GM12878 (cell line): ENCODE data around the gene TECR. TPM values are rescaled to one million over a fixed set of nuclear protein-coding genes. Genes with fewer than 3 reads are reported as not detected.
A peak's percentile ranks its signal among the peaks of the same experiment; 100 is the strongest.

Experiments used
- BACH1 ChIP-seq: fragments of 450-650 bp; IDR thresholded peaks from 2 replicates; pipeline ENCODE4 v1.6.1; 2017; ENCODE audit warnings: mild to moderate bottlenecking, borderline replicate concordance
- CEBPB ChIP-seq, 2 experiments: fragments of 150-350 bp in 1 of 2; IDR thresholded peaks; 2 replicates each; pipeline ENCODE4 v1.6.1; 2012 to 2014; ENCODE audit warnings: low read depth in 2 of 2, low read length in 2 of 2, borderline replicate concordance in 1 of 2, inconsistent platforms in 1 of 2
- CEBPZ ChIP-seq: fragments of 150-350 bp; IDR thresholded peaks from 2 replicates; pipeline ENCODE4 v1.6.1; 2016; ENCODE audit warnings: low read depth, low read length
- CHD1 ChIP-seq: IDR thresholded peaks from 2 replicates; pipeline ENCODE4 v1.6.1; 2012; ENCODE audit warnings: low read depth, low read length, improper control_type of control experiment
- CREB1 ChIP-seq: IDR thresholded peaks from 2 replicates; pipeline ENCODE4 v1.6.1; 2012; ENCODE audit warnings: low read depth, mild to moderate bottlenecking, inconsistent platforms
- FOXM1 ChIP-seq: IDR thresholded peaks from 2 replicates; pipeline ENCODE4 v1.6.1; 2012; ENCODE audit warnings: low read depth, mild to moderate bottlenecking, inconsistent platforms, low read length, moderate library complexity
- HDGF ChIP-seq: fragments of 450-650 bp; IDR thresholded peaks from 2 replicates; pipeline ENCODE4 v1.6.1; 2016; ENCODE audit warnings: antibody characterized with exemption
- JUNB ChIP-seq: IDR thresholded peaks from 2 replicates; pipeline ENCODE4 v1.6.1; 2016; ENCODE audit warnings: antibody characterized with exemption, mild to moderate bottlenecking
- MTA3 ChIP-seq: IDR thresholded peaks from 2 replicates; pipeline ENCODE4 v1.6.1; 2012; ENCODE audit warnings: low read length, inconsistent platforms, borderline replicate concordance
- NFIC ChIP-seq: IDR thresholded peaks from 2 replicates; pipeline ENCODE4 v1.6.1; 2012; ENCODE audit warnings: low read depth, mild to moderate bottlenecking, inconsistent platforms, low read length, moderate library complexity
- NR2C2 ChIP-seq: IDR thresholded peaks from 2 replicates; pipeline ENCODE4 v1.6.1; 2011; ENCODE audit warnings: borderline replicate concordance, low read depth; ENCODE audit not compliant: control insufficient read depth, insufficient read length
- PML ChIP-seq: IDR thresholded peaks from 2 replicates; pipeline ENCODE4 v1.6.1; 2012; ENCODE audit warnings: low read length, inconsistent platforms
- POLR2AphosphoS2 ChIP-seq: IDR thresholded peaks from 2 replicates; pipeline ENCODE4 v1.6.1; 2011; ENCODE audit warnings: low read depth, mild to moderate bottlenecking, low read length, improper control_type of control experiment, moderate library complexity
- REST ChIP-seq: IDR thresholded peaks from 2 replicates; pipeline ENCODE4 v1.6.1; 2012; ENCODE audit warnings: mild to moderate bottlenecking, low read depth, low read length
- SIN3A ChIP-seq: IDR thresholded peaks from 2 replicates; pipeline ENCODE4 v1.6.1; 2012; ENCODE audit warnings: low read depth, low read length, improper control_type of control experiment
- SKIL ChIP-seq: fragments of 450-650 bp; IDR thresholded peaks from 2 replicates; pipeline ENCODE4 v1.6.1; 2017; ENCODE audit warnings: mild to moderate bottlenecking, low read depth, inconsistent platforms; ENCODE audit not compliant: poor library complexity, severe bottlenecking
- SMC3 ChIP-seq: IDR thresholded peaks from 2 replicates; pipeline ENCODE4 v1.6.1; 2011; ENCODE audit warnings: low read length, improper control_type of control experiment, borderline replicate concordance
- SP1 ChIP-seq: IDR thresholded peaks from one replicate; pipeline ENCODE4 v1.6.1; 2011; ENCODE audit warnings: low read depth, low read length
- SPI1 ChIP-seq: IDR thresholded peaks from 2 replicates; pipeline ENCODE4 v1.6.1; 2011; ENCODE audit warnings: low read depth, mild to moderate bottlenecking, low read length, moderate library complexity, borderline replicate concordance; ENCODE audit not compliant: insufficient read depth
- ZBED1 ChIP-seq: IDR thresholded peaks from 2 replicates; pipeline ENCODE4 v1.6.1; 2016; ENCODE audit warnings: borderline replicate concordance
- ZNF622 ChIP-seq: fragments of 450-650 bp; IDR thresholded peaks from 2 replicates; pipeline ENCODE4 v1.6.1; 2017; ENCODE audit warnings: mild to moderate bottlenecking, inconsistent platforms
- polyA plus RNA-seq, 11 experiments: library from polyadenylated mRNA; depleted of rRNA in 4 of 11; unstranded in 6 of 11; stranded (reverse) in 5 of 11; fragments of >200 nt; fragmentation: Nextera tagmentation in 4 of 11; fragmentation: Illumina TruSeq in 1 of 11; extraction: Ambion mirVana in 4 of 11; extraction: Trizol in 1 of 11; gene quantifications; 1 replicate in 1 of 11; 2 replicates in 10 of 11; pipeline versions ENCODE4 v1.2.1 to v1.2.3, GENCODE V29; 2011 to 2016; ENCODE audit warnings: inconsistent platforms in 2 of 11, missing spikeins in 2 of 11, low read depth in 1 of 11
- total RNA-seq, 4 experiments: library from RNA; depleted of rRNA in 3 of 4; stranded (reverse); fragments of >200 nt in 3 of 4; fragmentation: Illumina TruSeq in 1 of 4; extraction: Trizol in 1 of 4; gene quantifications; 2 replicates each; pipeline versions ENCODE4 v1.2.1 to v1.2.3, GENCODE V29; 2013 to 2021

Gene TECR
- total and polyA plus RNA-seq, 10 of the 15 experiments (the other 5 are each of a cell fraction or from before 2014, with no cell fraction given), result 9.6 to 157 (median 64.2) TPM

- TF ChIP-seq NFIC (peak; percentile 73; the same call in 1 of the 2 replicates), BACH1 (peak; percentile 12; the same call in 1 of the 2 replicates), SP1 (peak; percentile 32), CEBPB (IDR thresholded peaks at IDR 0.05; ENCODE audit: borderline replicate concordance in 1 of 2, low read depth in 2 of 2, low read length in 2 of 2) (no peak), HDGF (no peak), SMC3 (peak; percentile 33; the same call in 1 of the 2 replicates), POLR2AphosphoS2 (no peak), CEBPZ (no peak), CREB1 (peak; percentile 18; the same call in 1 of the 2 replicates), MTA3 (peak; percentile 63; the same call in 1 of the 2 replicates), CHD1 (no peak), SIN3A (no peak), ZNF622 (no peak), SKIL (peak; percentile 88), FOXM1 (peak; percentile 49; the same call in 1 of the 2 replicates), SPI1 (peak; percentile 91), REST (no peak), PML (no peak; the same call in 1 of the 2 replicates), JUNB (0 out of 2 replicates have a peak, but pooled peaks have one; percentile 39), NR2C2 (no peak), ZBED1 (peak; percentile 80; the same call in 1 of the 2 replicates)
- TF ChIP-seq, all 136 proteins: peak for 47
Measured at GRCh38 chr19:14603990-14604387, 74.6 kb downstream of the TECR start (continued).
